Measurements from ENCODE around the gene NAA25. TPM values are rescaled to one million over a fixed set of nuclear protein-coding genes. Genes with fewer than 3 reads are reported as not detected.

The NAA25 gene
- total and polyA plus RNA-seq, 9 of the 15 experiments (the other 6 are each of a cell fraction or from before 2014, with no cell fraction given) = 26.6 to 59.6 (median 48.9) TPM

DNA sequence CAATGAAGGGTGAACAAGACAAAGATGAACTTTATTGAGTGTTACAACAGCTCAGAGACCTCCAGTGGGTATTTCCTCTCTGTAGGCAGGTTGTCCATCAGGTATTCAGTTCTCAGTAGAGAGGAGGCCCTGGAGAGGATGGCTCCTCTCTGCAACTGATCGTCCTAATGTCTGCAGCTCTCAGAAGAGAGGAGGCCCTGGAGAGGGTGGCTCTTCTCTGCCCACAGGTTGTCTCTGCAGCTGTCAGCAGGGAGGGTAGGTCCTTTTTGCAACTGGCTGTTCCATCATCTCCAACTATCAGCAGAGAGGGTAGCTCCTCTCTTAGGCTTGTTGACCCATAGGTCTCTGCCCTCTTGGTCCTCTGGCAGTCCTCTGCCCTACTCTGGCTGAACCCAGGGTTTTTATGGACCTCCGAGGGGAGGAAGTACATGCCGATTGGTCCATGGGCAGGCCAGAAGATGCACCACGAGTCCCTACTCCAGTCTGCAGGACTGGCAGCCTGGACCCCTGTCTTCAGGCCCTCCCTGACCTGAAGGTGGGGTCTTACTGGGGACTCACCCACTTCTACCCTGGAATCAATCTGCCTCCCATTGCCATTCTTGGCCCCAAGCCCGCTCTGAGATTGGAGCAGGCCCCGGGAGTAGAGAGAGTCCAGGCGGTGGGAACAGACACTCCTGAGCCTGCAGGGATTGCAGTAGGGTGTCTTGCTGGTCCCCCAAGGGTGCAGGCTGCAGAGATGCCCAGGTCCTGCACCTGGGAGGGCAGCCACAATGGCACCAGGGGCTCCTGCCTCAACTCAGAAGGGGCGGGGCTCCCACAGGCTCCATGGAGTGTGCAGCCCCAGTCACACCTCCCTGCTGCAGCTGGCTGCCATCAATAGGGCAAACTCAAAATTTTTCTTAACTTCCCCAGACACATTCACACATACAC, 97.9 kb downstream of the NAA25 start:
- no peak overlapping the region for H2AFZ ChIP-seq (ENCODE audit: low read depth, low read length)
- no peaks in the 10 kb centered on the region for H3K27me3 ChIP-seq (ENCODE audit: control insufficient read depth in 2 of 2, insufficient read depth in 2 of 2, low read length in 2 of 2)
- H3K4me2 ChIP-seq (ENCODE audit: insufficient read depth, low read length) = peak overlapping the region; percentile 92
- ATAC-seq = no peak
- in situ Hi-C loops (cut with MboI) (no loop called here), intact Hi-C loops (cut with micrococcal nuclease) (loop anchor here (5.0 to 10.0 kb wide), 4 partner anchors 33 to 374 kb away; partner anchors contain the start of genes HECTD4 and MAPKAPK5)
- WGBS (ENCODE audit: insufficient coverage, low coverage, missing lambda C conversion rate) = 82% methylated on average over 8 of the region's 8 CpGs
- no peaks in the 10 kb centered on the region for H3K9me3 ChIP-seq (replicated peaks; ENCODE audit: control insufficient read depth, insufficient read depth, low read depth, low read length)
- H3K4me1 ChIP-seq (replicated peaks in 1 of 2; ENCODE audit: control insufficient read depth in 2 of 2, insufficient read depth in 2 of 2, low read length in 2 of 2) = peaks cover 45% of the 10 kb centered on the region in 2 experiments; a peak in 4 of 5 replicates
- peak overlapping the region in 1 of 2 experiments; percentile 44; a peak in 2 of 4 replicates for H3K9ac ChIP-seq (ENCODE audit: insufficient read depth in 1 of 2, low read depth in 2 of 2, low read length in 2 of 2)
- no peaks in the 10 kb centered on the region for H3K9me1 ChIP-seq (ENCODE audit: control insufficient read depth, insufficient read depth, low read length)
- H3K27ac ChIP-seq (ENCODE audit: extremely low read depth, low read depth, low read length) = 0 out of 3 replicates have a peak overlapping the region, but pooled peaks have one; percentile 25
- H3K79me2 ChIP-seq (ENCODE audit: control insufficient read depth, insufficient read depth, low read length) = peaks cover 59% of the 10 kb centered on the region
- ChIA-PET CTCF (ENCODE audit: low intra/inter-chr PET ratio) (no interaction called here), POLR2A (interaction anchor here (0.7 to 1.8 kb wide), 7 partner anchors 9 to 406 kb away, joined by 3 to 10 read pairs (median 4); no protein-coding TSS in a partner anchor)
- peak overlapping the region; percentile 57 for H3K4me3 ChIP-seq
- FAIRE-seq = no peak
- H4K20me1 ChIP-seq (replicated peaks; ENCODE audit: control insufficient read depth, insufficient read depth, low read length) = no peaks in the 10 kb centered on the region
- H3K36me3 ChIP-seq (ENCODE audit: control insufficient read depth, insufficient read depth, low read length) = peaks cover 18% of the 10 kb centered on the region
- no peak for DNase-seq (ENCODE audit: extremely low read depth in 1 of 4, low spot score in 3 of 4)
- BruUV-seq (replicated peaks) = no TSS peak
- TF ChIP-seq, protein P1, sequence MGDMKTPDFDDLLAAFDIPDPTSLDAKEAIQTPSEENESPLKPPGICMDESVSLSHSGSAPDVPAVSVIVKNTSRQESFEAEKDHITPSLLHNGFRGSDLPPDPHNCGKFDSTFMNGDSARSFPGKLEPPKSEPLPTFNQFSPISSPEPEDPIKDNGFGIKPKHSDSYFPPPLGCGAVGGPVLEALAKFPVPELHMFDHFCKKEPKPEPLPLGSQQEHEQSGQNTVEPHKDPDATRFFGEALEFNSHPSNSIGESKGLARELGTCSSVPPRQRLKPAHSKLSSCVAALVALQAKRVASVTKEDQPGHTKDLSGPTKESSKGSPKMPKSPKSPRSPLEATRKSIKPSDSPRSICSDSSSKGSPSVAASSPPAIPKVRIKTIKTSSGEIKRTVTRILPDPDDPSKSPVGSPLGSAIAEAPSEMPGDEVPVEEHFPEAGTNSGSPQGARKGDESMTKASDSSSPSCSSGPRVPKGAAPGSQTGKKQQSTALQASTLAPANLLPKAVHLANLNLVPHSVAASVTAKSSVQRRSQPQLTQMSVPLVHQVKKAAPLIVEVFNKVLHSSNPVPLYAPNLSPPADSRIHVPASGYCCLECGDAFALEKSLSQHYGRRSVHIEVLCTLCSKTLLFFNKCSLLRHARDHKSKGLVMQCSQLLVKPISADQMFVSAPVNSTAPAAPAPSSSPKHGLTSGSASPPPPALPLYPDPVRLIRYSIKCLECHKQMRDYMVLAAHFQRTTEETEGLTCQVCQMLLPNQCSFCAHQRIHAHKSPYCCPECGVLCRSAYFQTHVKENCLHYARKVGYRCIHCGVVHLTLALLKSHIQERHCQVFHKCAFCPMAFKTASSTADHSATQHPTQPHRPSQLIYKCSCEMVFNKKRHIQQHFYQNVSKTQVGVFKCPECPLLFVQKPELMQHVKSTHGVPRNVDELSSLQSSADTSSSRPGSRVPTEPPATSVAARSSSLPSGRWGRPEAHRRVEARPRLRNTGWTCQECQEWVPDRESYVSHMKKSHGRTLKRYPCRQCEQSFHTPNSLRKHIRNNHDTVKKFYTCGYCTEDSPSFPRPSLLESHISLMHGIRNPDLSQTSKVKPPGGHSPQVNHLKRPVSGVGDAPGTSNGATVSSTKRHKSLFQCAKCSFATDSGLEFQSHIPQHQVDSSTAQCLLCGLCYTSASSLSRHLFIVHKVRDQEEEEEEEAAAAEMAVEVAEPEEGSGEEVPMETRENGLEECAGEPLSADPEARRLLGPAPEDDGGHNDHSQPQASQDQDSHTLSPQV (IDR thresholded peaks at IDR 0.05) = no peak
- TF ChIP-seq ZNF282 (CRISPR knock-in tag; IDR thresholded peaks at IDR 0.05) (no peak), TRIM28 (IDR thresholded peaks at IDR 0.05) (peak; percentile 68; the same call in 1 of the 2 replicates), NR2C1 (IDR thresholded peaks at IDR 0.05) (no peak), NR2C1 (tag; IDR thresholded peaks at IDR 0.05) (no peak), ZBTB40 (IDR thresholded peaks at IDR 0.05) (peak; percentile 83), ZBTB40 (CRISPR knock-in tag; IDR thresholded peaks at IDR 0.05) (no peak; the same call in 1 of the 2 replicates)
